Lower leg skin (tissue), 4 donors: Measurements from ENCODE around the gene MUTYH. TPM values are rescaled to one million over a fixed set of nuclear protein-coding genes. Genes with fewer than 3 reads are reported as not detected.
A peak's percentile ranks its signal among the peaks of the same experiment; 100 is the strongest.

Experiments used
- DNase-seq, 2 donors: peaks; one replicate each; pipeline ENCODE4 v3.0.0-alpha.2; 2019; ENCODE audit warnings: low spot score in 2 of 2
- H3K4me3 ChIP-seq: fragments of 200-600 bp; sonication (generic); 2 replicates; pipeline ENCODE4 v1.5.1; 2017; ENCODE audit warnings: mild to moderate bottlenecking, low read depth; ENCODE audit not compliant: poor library complexity, severe bottlenecking
- POLR2A ChIP-seq, 2 donors: fragments of 450-650 bp; IDR thresholded peaks; one replicate each; pipeline ENCODE4 v1.6.1; 2016 to 2017; ENCODE audit warnings: antibody characterized with exemption in 2 of 2, mild to moderate bottlenecking in 1 of 2, moderate library complexity in 1 of 2
- WGBS, 2 donors: methylation state at CpG; one replicate each; pipeline ENCODE4 v1.1.5; 2018; 5-methylcytosine and 5-hydroxymethylcytosine counted together
- intact Hi-C: fragments of 100-400 bp; cut with DNase I; formaldehyde crosslinking; loops from one replicate; pipeline ENCODE4 v1.15.0; 2023; ENCODE audit warnings: low total_unique reads
- total RNA-seq, 4 donors: library from RNA; depleted of rRNA; stranded (reverse); fragments of >200 nt; gene quantifications; one replicate each; pipeline ENCODE4 v1.1.0, GENCODE V29; 2016
- TF ChIP-seq, protein P1 (sequence below), 3 donors: fragments of 450-650 bp; IDR thresholded peaks; one replicate each; pipeline ENCODE4 v1.5.1; 2016; ENCODE audit warnings: antibody characterized with exemption in 3 of 3, mild to moderate bottlenecking in 3 of 3, moderate library complexity in 2 of 3

The MUTYH gene
- total RNA-seq, 4 donors from 2014 or later: 18.6 to 26.7 (median 24.6) TPM

DNA sequence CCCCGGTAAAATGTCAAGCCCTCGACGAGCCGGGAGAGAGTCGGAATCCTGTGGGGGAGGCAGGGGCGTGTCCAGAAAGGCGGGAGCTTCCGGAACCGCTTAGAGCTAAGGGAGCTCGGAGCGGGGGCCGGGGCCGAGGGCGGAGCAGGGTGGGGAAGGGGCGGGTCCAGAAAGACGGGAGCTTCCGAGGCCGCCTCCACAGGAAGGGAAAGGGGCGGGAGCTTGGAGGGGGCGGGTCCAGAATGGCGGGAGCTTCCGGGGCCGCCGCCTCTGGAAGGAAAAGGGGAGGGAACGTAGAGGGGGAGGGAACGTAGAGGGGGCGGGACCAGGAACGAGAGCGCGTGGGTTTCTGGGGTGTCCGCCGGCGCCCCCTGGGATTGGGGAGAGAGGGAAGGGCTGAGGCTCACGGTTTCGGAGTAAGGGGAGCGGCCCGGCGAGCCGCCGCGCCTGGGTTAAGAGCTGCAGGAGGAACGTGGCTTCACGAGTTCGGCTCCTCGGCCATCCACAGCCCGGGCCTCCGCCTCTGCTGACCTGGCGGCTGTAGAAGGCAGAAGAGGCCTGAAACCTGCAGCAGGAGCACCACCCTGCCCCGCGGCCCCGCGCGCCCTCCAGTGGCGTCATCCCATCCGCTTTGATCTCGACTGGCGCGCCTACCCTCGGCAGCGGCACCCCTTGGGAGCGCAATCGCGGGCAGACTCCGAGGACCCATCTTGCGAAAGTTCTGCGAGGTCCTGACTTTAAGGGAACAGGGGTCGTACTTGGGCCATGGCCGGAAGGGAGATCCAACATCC lies 36.5 kb downstream of the MUTYH start:
- intact Hi-C loops: loop anchor here (2.0 to 5.0 kb wide), 2 partner anchors 35 to 291 kb away; partner anchors contain the start of genes HECTD3 and UROD
- peak; percentile 98 to 100 for DNase-seq
- H3K4me3 ChIP-seq: peak overlapping the region; percentile 64
- no peak for TF ChIP-seq POLR2A (IDR thresholded peaks at IDR 0.05)
- TF ChIP-seq, protein P1, sequence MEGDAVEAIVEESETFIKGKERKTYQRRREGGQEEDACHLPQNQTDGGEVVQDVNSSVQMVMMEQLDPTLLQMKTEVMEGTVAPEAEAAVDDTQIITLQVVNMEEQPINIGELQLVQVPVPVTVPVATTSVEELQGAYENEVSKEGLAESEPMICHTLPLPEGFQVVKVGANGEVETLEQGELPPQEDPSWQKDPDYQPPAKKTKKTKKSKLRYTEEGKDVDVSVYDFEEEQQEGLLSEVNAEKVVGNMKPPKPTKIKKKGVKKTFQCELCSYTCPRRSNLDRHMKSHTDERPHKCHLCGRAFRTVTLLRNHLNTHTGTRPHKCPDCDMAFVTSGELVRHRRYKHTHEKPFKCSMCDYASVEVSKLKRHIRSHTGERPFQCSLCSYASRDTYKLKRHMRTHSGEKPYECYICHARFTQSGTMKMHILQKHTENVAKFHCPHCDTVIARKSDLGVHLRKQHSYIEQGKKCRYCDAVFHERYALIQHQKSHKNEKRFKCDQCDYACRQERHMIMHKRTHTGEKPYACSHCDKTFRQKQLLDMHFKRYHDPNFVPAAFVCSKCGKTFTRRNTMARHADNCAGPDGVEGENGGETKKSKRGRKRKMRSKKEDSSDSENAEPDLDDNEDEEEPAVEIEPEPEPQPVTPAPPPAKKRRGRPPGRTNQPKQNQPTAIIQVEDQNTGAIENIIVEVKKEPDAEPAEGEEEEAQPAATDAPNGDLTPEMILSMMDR (IDR thresholded peaks at IDR 0.05): no peak
- 1% methylated on average over 51 to 68 of the region's 68 CpGs for WGBS, 2 donors

DNA sequence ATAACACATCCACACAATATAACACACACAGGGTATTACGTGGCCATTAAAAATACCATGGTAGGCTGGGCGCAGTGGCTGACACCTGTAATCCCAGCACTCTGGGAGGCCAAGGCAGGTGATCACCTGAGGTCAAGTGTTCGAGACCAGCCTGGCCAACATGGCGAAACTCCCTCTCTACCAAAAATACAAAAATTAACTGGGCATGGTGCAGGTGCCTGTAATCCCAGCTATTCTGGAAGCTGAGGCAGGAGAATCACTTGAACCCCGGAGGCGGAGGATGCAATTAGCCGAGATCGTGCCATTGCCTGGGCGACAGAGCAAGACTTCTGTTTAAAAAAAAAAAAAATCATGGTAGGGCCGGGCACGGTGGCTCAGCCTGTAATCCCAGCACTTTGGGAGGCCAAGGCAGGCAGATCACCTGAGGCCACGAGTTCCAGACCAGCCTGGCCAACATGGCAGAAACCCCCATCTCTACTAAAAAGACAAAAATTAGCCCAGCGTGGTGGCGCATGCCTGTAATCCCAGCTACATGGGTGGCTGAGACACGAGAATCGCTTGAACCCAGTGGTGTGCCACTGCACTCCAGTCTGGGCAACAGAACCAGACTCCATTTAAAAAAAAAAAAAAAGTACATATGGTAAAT lies 37.6 kb downstream of the MUTYH start:
- 78 to 80% methylated on average over 16 of the region's 16 CpGs for WGBS, 2 donors
- DNase-seq: peak in 1 of 2 donors; percentile 81
- H3K4me3 ChIP-seq: no peak overlapping the region
- TF ChIP-seq, protein P1 (IDR thresholded peaks at IDR 0.05): no peak
- TF ChIP-seq POLR2A (IDR thresholded peaks at IDR 0.05): no peak
- intact Hi-C loops: loop anchor here (5.0 kb wide), 1 partner anchor 290 kb away; the partner anchor contains the start of genes HECTD3 and UROD

DNA sequence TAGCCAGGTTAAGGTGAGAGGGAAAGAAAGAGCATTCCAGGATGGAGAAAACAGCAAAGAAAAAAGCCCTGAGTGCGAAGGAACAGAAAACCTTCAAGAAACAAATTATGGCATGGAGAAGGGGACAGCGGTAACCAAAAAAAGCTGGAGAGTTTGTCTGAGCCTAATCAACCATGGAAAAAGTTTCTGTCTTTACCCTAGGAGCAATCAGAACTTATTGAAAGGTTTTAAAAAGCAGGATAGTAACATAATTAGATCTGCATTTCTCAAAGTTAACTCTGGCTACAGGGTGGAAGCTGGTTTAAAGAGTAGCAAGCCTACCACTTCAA lies 39.6 kb downstream of the MUTYH start:
- 74% methylated on average over 2 of the region's 2 CpGs for WGBS, 2 donors
- DNase-seq: no peak
- TF ChIP-seq POLR2A (IDR thresholded peaks at IDR 0.05): no peak
- TF ChIP-seq, protein P1 (IDR thresholded peaks at IDR 0.05): no peak
- intact Hi-C loops: loop anchor here (5.0 kb wide), 1 partner anchor 288 kb away; the partner anchor contains the start of genes HECTD3 and UROD
- H3K4me3 ChIP-seq: no peak overlapping the region

DNA sequence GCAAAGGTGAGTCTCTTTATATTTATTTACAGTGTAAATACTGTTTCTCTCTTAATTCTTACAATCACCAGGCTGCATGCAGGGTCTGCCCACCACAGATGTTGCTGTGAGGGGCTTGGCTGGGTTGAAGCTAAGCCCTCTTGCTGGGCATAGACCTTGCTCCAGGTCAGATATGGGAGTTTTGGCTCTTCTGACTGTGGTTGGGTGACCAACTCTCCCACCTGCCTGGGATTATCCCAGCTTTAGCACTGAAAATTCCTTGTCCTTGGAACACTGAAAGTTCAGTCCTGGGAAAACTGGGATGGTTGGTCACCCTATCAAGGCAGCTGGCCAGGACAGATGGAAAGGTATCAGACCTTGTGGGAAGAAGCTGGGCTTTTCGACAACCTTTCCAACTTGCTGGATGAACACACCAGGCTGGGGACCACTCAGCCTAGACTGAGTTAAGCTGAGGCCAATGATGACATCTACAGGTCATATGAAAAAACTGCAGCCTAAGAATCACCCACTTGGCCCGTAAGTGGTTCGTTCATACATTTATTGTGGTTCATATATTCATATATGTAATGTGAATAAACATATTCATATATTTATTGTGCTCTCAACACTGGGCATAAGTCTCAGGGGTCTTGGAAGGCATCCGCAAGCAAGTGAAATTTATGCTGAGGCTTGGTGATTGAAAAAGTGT lies 40.1 kb downstream of the MUTYH start:
- no peak for DNase-seq
- TF ChIP-seq, protein P1 (IDR thresholded peaks at IDR 0.05): peak in 1 of 3 donors; percentile 18
- no peak for TF ChIP-seq POLR2A (IDR thresholded peaks at IDR 0.05)
- 7 to 12% methylated on average over 4 of the region's 4 CpGs for WGBS, 2 donors
- intact Hi-C loops: loop anchor here (5.0 to 10.0 kb wide), 3 partner anchors 278 to 465 kb away; partner anchors contain the start of genes HECTD3 and UROD
- H3K4me3 ChIP-seq: no peak overlapping the region

DNA sequence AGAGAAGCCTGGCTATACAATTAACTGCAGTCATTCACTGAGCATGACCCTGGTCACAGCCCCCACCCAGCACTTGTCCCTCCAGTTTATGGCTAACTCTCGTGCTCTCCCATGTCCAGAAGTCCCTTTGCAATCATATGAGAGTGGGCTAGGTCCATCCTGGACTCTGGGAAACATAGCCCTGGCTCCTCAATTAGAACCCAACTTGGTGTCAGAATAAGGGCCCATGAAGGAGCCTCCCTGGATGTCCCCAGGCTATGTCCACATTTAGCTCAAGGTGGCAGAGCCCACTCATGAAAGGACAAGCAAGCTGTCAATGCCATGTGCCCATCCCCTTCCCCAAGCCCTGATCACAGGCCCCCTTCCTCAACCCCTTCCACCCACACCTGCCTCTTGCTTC lies 40.9 kb downstream of the MUTYH start:
- intact Hi-C loops: loop anchor here (5.0 to 10.0 kb wide), 2 partner anchors 277 to 464 kb away; no protein-coding TSS in a partner anchor
- TF ChIP-seq, protein P1 (IDR thresholded peaks at IDR 0.05): no peak
- TF ChIP-seq POLR2A (IDR thresholded peaks at IDR 0.05): no peak
- no peak for DNase-seq
- WGBS, 2 donors: 75 to 77% methylated on average over 1 of the region's 1 CpG
- H3K4me3 ChIP-seq: no peak overlapping the region
